Dedifferentiated amniotic fluid mesenchymal stem cell (primary cell): ENCODE measurements around the gene IFT122.

Source experiments
- DNase-seq: peaks from one replicate; pipeline ENCODE4 v3.0.0-alpha.2; 2016; ENCODE audit errors: extremely low spot score

Gene IFT122

DNA sequence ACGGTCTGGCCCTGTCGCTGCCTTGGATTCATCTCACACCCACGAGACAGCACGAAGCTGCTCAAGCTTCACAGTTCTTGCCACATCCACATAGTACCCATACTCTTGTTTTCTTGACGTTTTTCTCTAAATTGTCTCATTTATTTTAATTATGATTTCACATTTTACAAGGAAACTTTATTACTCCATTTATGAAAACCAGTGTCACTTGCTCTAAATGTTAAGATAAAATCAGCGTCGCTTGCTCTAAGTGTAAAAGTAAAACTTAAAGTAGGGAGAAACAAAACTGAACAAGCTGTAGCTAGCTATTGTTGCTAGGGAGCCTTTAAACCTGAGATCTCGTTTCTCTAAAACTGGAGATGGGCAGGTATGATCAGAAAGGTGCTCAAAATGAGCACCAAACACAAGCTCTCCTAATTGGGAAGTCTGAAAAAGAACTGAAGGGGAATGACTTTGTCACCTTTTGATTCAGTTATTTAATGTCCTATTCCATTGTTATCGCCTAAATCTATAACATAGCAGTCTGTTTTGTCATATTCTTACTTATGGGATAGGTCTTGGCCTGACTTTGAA is 680 bp downstream of the IFT122 start:
- DNase-seq, result peak; percentile 22

DNA sequence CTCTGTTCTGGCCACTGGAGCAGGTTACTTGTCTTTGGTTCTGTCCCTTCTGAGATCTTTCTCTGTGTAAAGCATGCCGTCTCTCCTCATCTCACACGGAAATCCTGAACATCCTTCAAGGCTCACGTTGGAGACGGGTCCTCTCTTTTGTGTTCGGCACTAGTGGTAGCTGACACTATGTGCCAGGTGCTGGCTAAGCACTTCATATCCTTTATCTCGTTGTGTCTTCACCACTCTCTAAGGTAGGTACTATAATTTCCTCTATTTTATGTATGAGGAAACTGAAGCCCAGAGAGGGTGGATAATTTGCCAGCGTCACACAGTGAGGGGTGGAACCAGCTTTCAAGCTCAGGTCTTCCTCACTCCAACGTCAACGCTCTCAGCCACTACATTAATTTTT is 1.2 kb downstream of the IFT122 start:
- DNase-seq, result no peak

DNA sequence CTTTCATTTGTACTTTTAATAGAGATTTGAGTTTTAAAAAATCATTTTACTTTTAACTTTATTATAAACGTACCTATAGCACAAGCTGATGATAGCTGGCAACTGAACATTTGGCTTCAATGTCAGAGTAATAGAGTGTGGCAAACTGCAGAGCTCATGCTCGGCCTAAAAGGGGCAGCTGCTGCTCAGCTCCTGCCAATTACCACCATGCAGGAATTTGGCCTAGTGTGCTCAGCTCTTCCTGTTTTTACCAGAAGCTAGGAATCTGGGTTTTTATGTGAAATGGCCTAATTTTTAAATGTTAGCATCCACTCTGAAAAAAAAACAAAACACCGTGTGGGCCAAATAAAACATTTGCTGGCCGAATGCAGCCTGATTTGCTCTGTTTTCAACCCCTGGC is 1.8 kb downstream of the IFT122 start:
- peak; percentile 25 for DNase-seq

DNA sequence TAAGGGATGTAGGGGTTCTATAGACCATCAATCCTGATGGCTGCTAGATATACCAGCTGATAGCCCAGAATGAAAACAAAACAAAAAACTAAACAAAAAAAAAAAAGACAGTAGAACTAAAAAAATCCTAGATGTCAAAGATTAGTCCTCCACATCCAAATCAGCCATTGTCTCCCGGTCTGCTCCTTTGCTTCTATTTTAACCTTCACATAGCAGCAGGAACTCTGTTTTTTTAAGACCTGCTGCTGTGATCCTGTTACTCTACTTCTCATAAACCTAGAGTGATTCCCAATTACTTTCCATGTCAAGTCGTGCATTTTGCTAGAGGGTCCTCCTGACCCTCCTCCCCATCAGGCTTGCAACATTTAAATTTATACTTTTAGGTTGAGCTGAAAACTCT is 2.5 kb downstream of the IFT122 start:
- DNase-seq, result no peak

DNA sequence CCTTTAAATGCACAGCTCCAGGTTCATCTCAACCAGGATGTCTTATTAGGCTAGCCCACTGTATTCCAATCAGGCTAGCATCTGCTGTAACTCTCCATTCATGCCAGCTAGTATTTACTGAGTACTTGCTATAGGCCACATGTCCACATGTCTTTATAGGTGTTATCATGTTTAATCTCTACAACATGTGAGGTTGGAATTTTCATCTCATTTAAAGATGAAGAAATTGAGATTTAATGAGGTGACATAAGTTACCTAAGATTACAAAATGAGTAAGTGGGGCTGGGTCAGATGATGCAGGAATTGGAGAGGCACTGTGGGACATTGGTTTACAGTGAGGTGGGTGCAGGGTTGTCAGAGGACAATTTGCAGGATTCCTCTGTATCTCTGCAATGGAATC is 2.9 kb downstream of the IFT122 start:
- no peak for DNase-seq

DNA sequence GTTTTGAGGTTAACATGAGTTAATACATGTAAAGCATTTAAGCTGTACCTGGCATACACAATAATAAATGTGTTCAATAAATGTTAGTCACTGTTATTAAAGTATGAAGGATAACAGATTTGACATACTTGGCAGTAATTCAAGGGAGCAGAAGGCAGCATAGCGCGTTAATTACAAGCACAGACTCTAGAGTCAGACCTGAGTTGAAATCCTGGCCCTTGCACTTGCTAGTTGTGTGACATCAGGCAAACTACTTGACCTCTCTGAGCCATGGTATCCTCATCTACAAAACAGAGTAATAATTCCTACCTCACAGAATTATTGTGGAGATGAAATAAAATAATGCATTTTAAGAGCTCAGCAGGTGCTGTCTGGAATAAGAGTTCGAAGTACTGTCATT is 5.4 kb downstream of the IFT122 start:
- no peak for DNase-seq

DNA sequence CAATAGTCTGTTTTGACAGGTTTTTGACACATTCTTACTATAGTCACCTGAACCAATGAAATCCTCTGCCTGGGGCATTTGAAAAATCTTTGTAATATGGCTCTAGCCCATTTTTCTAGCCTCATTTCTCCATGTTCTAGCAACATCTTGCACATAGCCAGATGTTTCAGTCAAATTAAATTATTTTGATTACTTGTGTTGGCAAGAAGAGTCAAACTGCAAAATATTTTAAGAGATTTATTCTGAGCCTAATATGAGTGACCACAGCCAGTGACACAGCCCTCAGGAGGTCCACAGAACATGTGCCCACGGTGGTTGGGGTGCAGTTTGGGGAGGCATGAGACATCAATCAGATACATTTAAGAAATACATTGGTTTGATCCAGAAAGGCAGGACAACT is 6.9 kb downstream of the IFT122 start:
- no peak for DNase-seq

DNA sequence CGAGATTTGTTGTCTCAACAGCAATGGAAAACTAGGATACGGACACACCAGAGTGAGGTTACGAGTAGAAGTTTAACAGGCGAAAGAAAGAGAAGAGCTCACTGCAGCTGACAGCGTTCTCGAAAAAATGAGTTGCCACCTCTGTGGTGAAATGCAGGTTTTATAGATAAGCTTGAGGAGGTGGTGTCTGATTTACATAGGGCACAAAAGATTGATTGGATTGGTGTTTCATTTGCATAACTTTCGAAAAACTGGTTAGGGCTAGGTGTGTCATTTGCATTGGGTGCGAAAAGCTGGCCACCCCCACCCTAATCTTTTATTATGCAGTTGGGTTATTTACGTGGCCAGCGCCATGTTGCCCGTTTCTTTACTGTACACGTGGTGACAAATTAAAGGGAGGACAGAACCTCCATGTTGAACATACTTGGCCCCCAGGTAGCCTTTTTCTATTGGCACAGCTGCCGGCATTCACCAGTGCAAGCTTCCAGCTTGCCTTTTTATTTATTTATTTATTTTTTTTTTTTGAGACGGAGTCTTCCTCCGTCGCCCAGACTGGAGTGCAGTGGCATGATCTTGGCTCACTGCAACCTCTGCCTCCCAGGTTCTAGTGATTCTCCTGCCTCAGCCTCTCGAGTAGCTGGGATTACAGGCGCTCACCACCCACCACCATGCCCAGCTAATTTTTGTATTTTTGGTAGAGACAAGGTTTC is 8.3 kb downstream of the IFT122 start:
- DNase-seq, result no peak

DNA sequence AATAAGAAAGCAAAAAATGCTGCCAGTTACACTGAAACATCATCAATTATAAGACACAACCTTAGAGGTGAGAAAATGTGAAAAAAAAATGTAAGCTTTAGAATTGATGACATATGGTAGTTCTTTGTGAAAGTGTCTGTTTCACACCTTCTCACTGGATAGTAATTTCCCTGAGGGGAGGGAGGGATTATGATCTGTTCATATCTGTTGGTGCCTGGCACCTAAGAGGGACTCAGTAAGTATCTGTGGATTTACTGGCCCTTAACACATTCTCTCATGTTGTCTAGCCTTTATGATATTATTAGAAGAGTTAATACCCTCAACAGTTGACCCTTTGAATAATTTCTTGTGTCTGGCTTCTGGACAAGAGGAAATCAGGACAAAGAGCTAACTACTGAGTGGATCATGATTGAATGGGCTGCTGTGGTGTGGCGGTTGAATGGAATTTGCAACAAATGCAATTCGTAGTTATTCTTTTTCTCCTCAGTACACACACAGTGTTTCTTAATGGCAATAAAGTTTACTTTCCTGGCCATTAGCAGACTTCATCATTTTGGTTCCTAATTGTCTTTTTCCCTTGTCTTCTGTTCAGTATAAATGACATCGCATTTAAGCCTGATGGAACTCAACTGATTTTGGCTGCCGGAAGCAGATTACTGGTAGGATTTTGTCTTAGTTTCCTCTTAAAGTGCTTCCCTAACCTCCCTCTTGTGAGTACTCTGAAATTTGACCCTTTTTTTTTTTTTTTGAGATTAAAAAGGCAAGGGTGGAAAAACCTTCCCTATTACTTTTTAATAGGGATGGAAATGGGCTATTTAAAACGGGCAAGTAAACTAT is 9.5 kb downstream of the IFT122 start:
- no peak for DNase-seq

DNA sequence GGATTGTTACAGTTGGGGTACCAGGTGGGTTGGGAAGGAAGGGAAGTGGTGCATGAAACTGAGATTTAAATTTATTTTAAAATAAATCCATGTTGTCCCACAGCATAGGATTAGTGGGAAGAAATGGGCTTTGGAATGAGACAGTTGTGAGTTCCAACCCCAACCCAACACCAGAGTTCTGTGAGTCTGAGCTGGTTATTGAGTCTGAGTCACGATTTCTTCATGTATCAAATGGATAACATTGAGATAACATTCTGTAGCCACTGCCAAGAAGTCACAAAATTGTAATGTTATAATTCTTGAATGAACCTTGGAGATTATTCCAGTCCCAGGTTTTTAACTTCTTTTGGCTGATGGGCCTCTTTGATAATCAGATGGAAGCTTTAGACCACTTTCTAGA is 13.7 kb downstream of the IFT122 start:
- no peak for DNase-seq

DNA sequence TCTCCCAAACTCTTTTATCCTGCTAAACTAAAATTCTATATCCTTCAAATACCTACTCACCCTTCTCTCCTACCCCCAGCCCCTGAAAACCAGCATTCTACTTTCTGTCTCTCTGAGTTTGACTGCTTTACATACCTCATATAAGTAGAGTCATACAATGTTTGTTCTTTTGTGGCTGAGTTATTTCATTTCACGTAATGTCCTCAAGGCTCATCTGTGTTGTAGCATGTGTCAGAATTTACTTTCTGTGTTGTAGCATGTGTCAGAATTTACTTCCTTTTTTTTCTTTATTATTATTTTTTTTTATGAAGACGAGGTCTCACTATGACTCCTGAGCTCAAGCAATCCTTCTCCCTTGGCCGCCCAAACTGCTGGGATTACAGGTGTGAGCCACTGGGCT is 20.1 kb downstream of the IFT122 start:
- no peak for DNase-seq

DNA sequence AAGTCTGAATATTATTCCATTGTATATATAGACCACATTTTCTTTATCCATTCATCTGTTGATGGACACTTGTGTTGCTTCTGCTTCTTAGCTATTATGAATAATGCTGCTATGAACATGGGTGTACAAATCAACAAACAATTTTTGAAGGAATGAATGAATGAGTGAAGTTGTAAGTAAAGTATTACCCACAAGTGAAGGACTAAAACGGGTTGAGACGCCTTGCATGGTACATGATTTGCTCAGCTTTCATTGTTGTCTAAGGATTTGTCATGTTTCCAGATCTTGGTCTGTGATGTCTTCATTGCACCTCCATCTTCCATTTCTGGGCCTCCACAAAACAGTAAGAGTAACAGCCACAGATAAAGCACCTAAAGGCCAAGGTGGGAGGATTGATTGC is 20.5 kb downstream of the IFT122 start:
- DNase-seq, result no peak

DNA sequence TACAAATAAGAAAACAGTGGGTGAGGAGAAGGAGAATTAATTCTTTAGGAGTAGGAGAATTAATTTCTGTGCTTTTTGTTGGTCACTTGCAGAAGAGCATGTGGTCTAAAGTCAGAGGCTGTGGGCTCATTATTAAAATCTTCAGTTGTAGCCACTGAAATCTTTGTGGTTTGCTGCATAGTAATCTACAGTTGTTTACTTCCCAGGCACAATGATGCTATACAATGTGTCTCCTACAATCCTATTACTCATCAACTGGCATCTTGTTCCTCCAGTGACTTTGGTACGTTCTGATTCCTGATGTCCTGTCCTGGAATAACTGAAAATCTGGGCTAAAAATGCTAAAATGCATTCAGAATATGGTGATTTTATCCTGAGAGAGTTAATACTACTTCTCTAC is 21.0 kb downstream of the IFT122 start:
- no peak for DNase-seq

DNA sequence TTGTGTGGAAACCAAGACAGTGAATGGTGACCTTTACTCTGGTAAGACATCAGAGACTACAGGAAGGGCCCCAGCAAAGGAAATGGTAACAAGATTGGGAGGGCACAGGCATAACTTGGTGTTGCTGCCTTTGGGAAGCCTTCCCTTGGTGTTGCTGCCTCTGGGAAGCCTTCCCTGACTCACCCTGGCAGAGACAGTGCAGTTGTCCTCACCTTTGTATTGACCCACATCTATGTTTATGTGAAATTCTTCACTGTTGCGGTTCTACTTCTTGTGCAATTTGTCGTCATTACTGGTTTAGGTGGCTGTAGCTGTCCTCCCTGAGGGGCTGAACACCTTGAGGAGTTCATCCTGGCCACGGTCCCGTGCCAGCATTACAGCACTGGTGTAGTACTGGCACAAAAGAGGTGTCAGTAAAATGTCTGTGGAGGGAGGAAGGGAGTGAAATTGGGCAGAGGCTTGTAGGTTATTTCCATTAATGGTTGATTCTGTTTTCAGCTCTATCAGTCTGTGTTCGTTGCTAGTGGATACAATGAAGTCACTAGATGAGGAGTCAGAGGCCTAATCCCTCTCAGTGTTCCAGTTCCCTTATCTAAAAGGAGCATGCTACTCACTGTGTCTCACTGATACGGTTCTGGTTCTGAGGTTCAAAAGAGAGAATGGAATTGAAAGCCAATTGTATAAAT is 21.6 kb downstream of the IFT122 start:
- DNase-seq, result no peak

DNA sequence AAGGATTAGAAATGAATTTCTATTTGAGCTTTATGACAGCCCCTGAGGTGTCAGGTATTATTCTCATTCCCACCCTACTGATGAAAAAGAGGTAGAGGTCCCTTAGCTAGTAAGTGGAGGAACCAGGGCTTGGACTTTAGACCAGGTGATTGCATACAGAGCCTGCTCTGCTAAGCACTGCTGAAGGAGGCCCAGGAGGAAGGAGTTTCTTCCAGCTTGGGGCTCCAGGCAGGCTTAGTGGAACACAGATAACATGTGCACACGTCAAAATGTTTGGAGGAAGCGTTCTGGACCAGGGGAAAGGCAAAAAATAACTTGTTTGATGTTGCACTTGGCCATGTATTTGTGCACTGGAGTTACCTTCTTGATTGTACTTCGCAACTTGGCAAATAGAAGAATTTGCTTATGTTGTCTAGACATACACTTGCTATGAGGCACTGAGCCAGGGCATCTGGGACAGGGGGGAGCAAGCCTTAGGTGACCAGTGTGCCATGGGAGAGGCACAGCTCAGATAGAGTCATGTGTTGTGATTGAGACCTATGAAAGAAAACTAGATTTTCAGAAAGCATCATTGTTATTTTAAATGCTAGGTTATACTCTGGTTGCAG is 22.4 kb downstream of the IFT122 start:
- DNase-seq, result no peak

DNA sequence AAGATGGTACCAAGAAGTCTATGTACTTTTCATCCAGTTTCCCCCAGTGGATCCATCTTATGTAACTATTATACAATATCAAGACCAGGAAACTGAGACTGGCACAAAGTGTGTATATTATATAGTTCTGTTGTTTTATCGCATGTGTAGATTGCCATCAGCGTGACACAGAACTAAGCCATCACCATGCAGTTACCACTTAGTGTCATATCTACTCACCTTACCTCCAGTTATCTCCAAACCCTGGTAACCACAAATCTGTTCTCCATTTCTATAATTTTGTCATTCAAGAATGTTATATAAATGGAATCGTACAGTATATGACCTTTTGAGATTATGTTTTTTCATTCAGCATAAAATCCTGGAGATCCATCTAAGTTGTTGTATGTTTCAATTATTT is 23.1 kb downstream of the IFT122 start:
- no peak for DNase-seq

DNA sequence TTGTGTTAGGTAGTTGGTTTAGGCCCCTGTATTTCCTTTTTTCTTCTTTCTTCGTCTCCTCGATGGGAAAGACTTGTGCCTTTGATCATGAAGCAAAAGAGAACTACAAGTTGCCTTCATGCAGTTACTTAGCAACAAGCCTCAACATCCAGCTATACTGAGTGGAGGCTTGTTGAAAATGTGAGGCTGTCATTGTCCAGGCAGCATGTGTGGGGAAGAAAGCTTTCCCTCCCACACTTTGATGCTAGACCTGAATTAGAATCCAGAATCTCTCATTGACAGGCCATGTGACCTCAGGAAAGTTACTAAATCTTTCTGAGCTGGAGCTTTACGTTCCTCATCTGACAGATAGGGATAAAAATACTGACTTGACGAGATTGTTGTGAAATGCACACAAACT is 23.7 kb downstream of the IFT122 start:
- no peak for DNase-seq

DNA sequence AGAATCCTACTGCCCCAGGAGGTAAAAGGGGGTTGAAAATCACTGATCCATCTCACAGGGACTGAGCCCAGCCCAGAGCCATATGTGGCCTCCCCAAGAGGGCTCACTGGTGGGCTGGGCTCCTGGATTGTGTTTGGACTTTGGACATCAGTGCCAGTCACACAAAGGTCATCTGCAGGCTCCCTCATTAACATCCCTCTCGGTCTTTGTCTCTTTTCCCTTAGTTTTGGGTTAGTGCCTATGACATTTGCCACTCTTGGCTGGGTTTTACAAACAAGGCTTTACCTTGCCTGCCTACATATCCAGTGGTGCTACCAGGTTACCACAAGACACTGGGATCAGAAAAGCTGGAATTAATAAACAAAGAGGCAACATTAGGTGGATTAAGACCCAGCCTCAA is 27.9 kb downstream of the IFT122 start:
- DNase-seq, result no peak

DNA sequence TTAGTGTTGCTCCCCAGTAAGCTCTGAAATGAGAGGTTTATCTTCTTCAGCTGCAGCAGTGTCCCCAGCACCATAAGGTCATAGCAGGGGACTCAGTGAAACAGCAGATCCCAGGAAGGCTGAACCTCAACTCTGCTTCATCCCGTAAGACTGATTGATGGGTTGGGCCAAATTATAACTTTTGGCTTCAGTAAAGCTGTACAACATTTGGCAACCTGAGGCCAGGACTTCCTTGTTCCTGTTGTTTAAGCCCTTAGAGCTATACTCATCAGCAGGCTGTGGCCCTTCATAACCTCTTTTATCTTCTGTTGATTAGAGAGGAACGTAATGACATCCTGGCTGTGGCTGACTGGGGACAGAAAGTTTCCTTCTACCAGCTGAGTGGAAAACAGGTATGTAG is 29.0 kb downstream of the IFT122 start:
- no peak for DNase-seq

DNA sequence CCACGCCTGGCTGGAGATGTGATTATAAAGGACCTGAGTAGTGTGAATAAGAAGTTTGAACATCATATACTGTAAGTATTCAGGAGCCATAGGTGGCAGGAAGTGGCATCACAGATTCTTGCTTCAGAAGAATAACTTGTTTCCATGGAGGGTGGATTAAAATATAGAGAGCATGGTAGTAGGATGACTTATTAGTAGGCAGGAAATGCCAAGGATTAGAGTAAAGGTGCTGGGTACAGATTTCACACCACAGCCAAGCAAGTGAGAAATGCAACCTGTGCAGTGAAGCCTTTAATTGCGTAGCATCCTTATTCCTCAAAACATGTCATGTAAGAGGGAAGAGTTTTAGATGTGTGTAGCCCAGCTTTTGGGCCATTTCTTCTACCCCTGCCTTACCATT is 30.8 kb downstream of the IFT122 start:
- DNase-seq, result no peak

DNA sequence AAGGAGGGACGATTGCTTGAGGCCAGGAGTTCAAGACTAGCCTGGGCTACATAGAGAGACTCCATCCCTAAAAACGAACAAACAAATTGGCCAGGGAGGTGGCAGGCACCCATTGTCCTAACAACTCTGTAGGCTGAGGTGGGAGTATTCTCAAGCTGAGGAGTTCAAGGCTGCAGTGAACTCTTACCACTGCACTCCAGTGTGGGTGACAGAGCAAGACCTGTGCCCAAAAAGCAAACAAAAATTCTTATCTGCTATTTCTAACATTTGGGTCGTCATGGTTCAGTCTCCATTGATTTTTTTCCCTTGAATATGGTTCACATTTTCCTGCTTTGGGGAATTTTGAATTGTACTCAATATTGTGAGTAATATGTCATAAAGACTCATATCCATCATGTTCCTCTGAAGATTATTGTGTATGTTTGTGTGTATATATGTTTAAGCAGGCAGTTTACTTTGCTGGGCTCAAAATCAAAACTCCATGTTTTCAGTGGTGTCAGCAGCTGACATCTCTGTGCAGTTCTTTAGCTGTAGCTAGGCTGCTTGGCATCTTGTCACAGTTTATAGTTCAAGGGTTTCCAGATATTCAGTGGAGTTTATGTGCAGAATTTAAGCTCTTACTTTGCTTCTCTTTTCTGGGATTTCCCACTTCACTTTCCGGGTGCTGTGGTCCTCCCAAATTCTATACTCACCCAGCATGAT is 33.2 kb downstream of the IFT122 start:
- no peak for DNase-seq

DNA sequence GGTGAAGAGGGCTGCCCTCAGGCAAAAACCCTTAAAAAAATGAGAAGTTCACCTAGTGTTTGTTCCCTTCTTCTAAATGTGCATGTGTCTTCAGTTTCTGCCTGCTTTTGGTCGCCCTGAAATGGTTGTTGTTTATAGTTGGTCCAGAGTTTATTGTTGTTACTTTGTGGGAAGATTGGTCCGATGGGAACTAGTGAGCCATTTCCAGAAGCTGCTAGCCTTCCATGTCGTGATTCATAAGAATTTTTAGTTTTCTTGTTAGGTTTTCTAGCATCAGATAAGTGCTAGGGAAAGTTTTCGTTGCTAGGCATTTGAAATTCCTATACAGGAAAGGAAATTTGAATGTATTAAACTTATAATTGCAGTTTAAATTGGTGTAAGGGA is 33.7 kb downstream of the IFT122 start:
- DNase-seq, result no peak
